RWPE1 (cell line): ENCODE measurements around the gene PPM1M.

ENCODE experiments used
- CTCF ChIA-PET: fragments of 350-600 bp; sonication (Branson Sonifier 250); formaldehyde crosslinking; extraction: SDS; loops from one replicate; lab custom pipeline; 2021; lab: Yijun Ruan, JAX
- POLR2A ChIA-PET: fragments of 400-600 bp; formaldehyde crosslinking; extraction: SDS; loops from one replicate; lab custom pipeline; 2020; ENCODE audit warnings: antibody characterized with exemption; ENCODE audit not compliant: low non-redundant PET; lab: Yijun Ruan, JAX
- DNase-seq: peaks from one replicate; pipeline ENCODE4 v3.0.0; 2012; ENCODE audit warnings: low spot score
- H3K27ac ChIP-seq: fragments of 450-650 bp; 2 replicates; pipeline ENCODE4 v1.5.1; 2017
- CTCF ChIP-seq: fragments of 450-650 bp; conservative IDR thresholded peaks from 2 replicates; pipeline ENCODE4 v1.5.1; 2017; ENCODE audit warnings: low read depth, mild to moderate bottlenecking

Gene PPM1M

DNA sequence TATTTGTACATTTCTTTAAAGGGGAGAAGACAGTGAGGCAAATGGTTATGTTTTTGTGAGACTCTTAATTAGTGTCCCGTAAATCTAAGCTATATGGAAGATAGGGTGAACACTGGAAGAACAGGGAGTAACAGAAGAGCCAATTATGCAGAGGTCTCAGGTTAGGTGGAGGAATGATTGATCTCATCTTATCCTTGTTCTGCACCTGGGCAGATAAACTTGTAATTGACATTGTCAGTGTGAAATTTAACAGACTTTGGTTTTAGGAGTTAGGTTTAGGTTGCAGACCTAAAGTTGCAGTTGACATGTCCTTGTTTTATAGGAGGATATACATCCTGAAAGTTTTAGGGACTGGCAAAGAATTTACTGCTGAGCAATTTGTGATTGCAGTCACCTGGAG lies 3.5 kb upstream of the PPM1M start:
- DNase-seq: no peak
- no peak for TF ChIP-seq CTCF
- ChIA-PET POLR2A (no interaction called here), CTCF (no interaction called here)
- no peak overlapping the region for H3K27ac ChIP-seq

GRCh38 chr3:52243791-52244628 lies 1.5 kb upstream of the PPM1M start:
- no peak for TF ChIP-seq CTCF
- ChIA-PET POLR2A (interaction anchor here (0.7 kb wide), 1 partner anchor 9 kb away, joined by 3 read pairs; no protein-coding TSS in a partner anchor), CTCF (no interaction called here)
- peak; percentile 54 for DNase-seq
- H3K27ac ChIP-seq: peak overlapping the region; percentile 87

GRCh38 chr3:52246264-52246620 lies 683 bp downstream of the PPM1M start:
- no peak for DNase-seq
- CTCF ChIA-PET: no interaction called here
- H3K27ac ChIP-seq: peak overlapping the region; percentile 87

GRCh38 chr3:52246728-52247408 lies 1.3 kb downstream of the PPM1M start:
- DNase-seq: no peak
- ChIA-PET CTCF (no interaction called here), POLR2A (no interaction called here)
- no peak for TF ChIP-seq CTCF
- peak overlapping the region; percentile 87 for H3K27ac ChIP-seq

More at GRCh38 chr3:52246264-52246620, 683 bp downstream of the PPM1M start:
- POLR2A ChIA-PET: no interaction called here
- TF ChIP-seq CTCF: no peak

DNA sequence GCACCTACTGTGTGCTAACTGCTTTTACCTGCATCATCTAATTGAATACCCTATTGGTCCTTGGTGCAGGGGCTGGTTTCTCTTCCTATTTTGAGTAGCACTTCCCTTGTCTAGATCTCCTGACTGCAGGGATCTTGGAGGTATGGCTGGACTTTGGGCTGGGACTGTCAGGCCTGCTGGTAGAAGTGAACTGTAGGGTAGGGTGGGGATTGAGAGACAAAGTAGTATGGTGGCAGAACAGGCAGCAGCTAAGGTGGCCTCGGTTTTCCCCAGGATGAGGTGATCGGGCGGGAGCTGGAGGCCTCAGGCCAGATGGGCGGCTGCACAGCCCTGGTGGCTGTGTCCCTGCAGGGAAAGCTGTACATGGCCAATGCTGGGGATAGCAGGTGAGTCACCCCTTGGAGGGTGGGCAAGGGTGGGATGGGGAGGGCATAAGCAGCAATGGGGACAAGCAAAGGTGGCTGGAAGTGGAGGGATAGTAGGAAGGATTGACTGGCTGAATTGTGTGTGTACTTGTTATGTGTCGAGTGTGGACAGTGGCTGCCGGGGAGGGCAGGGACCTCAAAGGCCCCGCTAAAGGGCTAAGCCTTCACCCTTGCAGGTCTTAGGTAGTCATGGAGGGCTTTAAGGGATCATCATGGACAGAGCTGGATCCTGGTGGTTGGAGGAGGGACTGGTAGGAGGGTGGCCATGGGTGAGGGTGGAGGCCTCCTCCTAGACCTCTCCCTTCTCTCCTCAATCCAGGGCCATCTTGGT lies 2.0 kb downstream of the PPM1M start:
- DNase-seq: no peak
- CTCF ChIA-PET: no interaction called here
- peak overlapping the region; percentile 87 for H3K27ac ChIP-seq
- POLR2A ChIA-PET: interaction anchor here (0.9 kb wide), 1 partner anchor 10 kb away, joined by 3 read pairs; no protein-coding TSS in a partner anchor
- TF ChIP-seq CTCF: no peak

GRCh38 chr3:52248165-52248541 lies 2.6 kb downstream of the PPM1M start:
- peak overlapping the region; percentile 87 for H3K27ac ChIP-seq
- TF ChIP-seq CTCF: no peak
- CTCF ChIA-PET: no interaction called here
- POLR2A ChIA-PET: interaction anchor here (0.9 kb wide), 1 partner anchor 10 kb away, joined by 3 read pairs; no protein-coding TSS in a partner anchor
- no peak for DNase-seq
